ENCODE measurements around the gene JUP. TPM values are rescaled to one million over a fixed set of nuclear protein-coding genes. Genes with fewer than 3 reads are reported as not detected.
A peak's percentile ranks its signal among the peaks of the same experiment; 100 is the strongest.

Gene JUP
- total and polyA plus RNA-seq, 2 of the 13 experiments (the other 11 are each of a cell fraction or from before 2014, with no cell fraction given), result 12.1 to 20.6 TPM

- TF ChIP-seq MXD1 (CRISPR knock-in tag; IDR thresholded peaks at IDR 0.05) (peak; percentile 83), TFDP1 (CRISPR knock-in tag; IDR thresholded peaks at IDR 0.05; ENCODE audit: borderline replicate concordance) (peak; percentile 50; the same call in 1 of the 2 replicates), ATF7 (IDR thresholded peaks at IDR 0.05) (no peak), ATF7 (CRISPR knock-in tag; IDR thresholded peaks at IDR 0.05) (no peak), MED8 (CRISPR knock-in tag; IDR thresholded peaks at IDR 0.05; ENCODE audit: insufficient replicate concordance) (no peak), U2AF2 (IDR thresholded peaks at IDR 0.05; ENCODE audit: low read depth, low read length) (0 out of 2 replicates have a peak, but pooled peaks have one; percentile 23), ZFP37 (CRISPR knock-in tag; IDR thresholded peaks at IDR 0.05; ENCODE audit: borderline replicate concordance) (no peak), RBM39 (IDR thresholded peaks at IDR 0.05; ENCODE audit: low read depth, low read length, poor library complexity, severe bottlenecking) (peak; percentile 55), ZMAT5 (CRISPR knock-in tag; IDR thresholded peaks at IDR 0.05; ENCODE audit: borderline replicate concordance, low read depth) (no peak), PRPF4 (IDR thresholded peaks at IDR 0.05; ENCODE audit: low read depth, low read length, poor library complexity, severe bottlenecking) (peak; percentile 100), SP5 (CRISPR knock-in tag; IDR thresholded peaks at IDR 0.05; ENCODE audit: borderline replicate concordance, low read depth) (no peak; the same call in 1 of the 2 replicates), ZNF362 (CRISPR knock-in tag; IDR thresholded peaks at IDR 0.05; ENCODE audit: borderline replicate concordance) (peak; percentile 99), JDP2 (CRISPR knock-in tag; IDR thresholded peaks at IDR 0.05; ENCODE audit: borderline replicate concordance) (no peak; the same call in 1 of the 2 replicates), ZNF549 (CRISPR knock-in tag; IDR thresholded peaks at IDR 0.05) (no peak), ZSCAN29 (CRISPR knock-in tag; conservative IDR thresholded peaks at IDR 0.05) (no peak; the same call in 1 of the 2 replicates), IKZF5 (CRISPR knock-in tag; IDR thresholded peaks at IDR 0.05) (peak; percentile 63; the same call in 1 of the 2 replicates), E2F2 (CRISPR knock-in tag; IDR thresholded peaks at IDR 0.05; ENCODE audit: borderline replicate concordance) (no peak), TEF (CRISPR knock-in tag; IDR thresholded peaks at IDR 0.05) (no peak), ZNF737 (CRISPR knock-in tag; IDR thresholded peaks at IDR 0.05; ENCODE audit: borderline replicate concordance) (no peak), NFRKB (IDR thresholded peaks at IDR 0.05) (no peak), ZNF136 (CRISPR knock-in tag; IDR thresholded peaks at IDR 0.05; ENCODE audit: low read depth) (no peak; the same call in 1 of the 2 replicates), ZNF333 (CRISPR knock-in tag; IDR thresholded peaks at IDR 0.05; ENCODE audit: borderline replicate concordance) (peak; percentile 82; the same call in 1 of the 2 replicates), TBX2 (CRISPR knock-in tag; IDR thresholded peaks at IDR 0.05; ENCODE audit: borderline replicate concordance) (no peak)
These were observed 26.1 kb upstream of the JUP start, which contains the start of gene FKBP10 (continued) for GRCh38 chr17:41812381-41813151.
